Omental fat pad (tissue), 4 donors: ENCODE data around the gene GRIK3. TPM values are rescaled to one million over a fixed set of nuclear protein-coding genes. Genes with fewer than 3 reads are reported as not detected.
"Not testable (repeated sequence)": the region's sequence is repeated elsewhere in the genome, so short reads cannot be mapped to it uniquely, and the experiment has no call there.

Experiments used
- ATAC-seq: fragments of 150-250 bp; one replicate; pipeline ENCODE4 v1.9.1; 2016; ENCODE audit warnings: mild to moderate bottlenecking, moderate library complexity; ENCODE audit not compliant: low FRiP score
- DNase-seq: peaks from one replicate; pipeline ENCODE4 v3.0.0-alpha.2; 2019; ENCODE audit warnings: low spot score
- total RNA-seq, 4 donors: library from RNA; depleted of rRNA; stranded (reverse); fragments of >200 nt; gene quantifications; one replicate each; pipeline ENCODE4 v1.1.0, GENCODE V29; 2016
- TF ChIP-seq, protein P1 (sequence below), 3 donors: fragments of 450-650 bp; IDR thresholded peaks; one replicate each; pipeline ENCODE4 v1.5.1; 2016 to 2017; ENCODE audit warnings: antibody characterized with exemption in 3 of 3, mild to moderate bottlenecking in 3 of 3, moderate library complexity in 2 of 3

The GRIK3 gene
- total RNA-seq, result under 1 TPM in 2 of 4 donors, not detected in 2; 0.09 to 0.79 TPM

DNA sequence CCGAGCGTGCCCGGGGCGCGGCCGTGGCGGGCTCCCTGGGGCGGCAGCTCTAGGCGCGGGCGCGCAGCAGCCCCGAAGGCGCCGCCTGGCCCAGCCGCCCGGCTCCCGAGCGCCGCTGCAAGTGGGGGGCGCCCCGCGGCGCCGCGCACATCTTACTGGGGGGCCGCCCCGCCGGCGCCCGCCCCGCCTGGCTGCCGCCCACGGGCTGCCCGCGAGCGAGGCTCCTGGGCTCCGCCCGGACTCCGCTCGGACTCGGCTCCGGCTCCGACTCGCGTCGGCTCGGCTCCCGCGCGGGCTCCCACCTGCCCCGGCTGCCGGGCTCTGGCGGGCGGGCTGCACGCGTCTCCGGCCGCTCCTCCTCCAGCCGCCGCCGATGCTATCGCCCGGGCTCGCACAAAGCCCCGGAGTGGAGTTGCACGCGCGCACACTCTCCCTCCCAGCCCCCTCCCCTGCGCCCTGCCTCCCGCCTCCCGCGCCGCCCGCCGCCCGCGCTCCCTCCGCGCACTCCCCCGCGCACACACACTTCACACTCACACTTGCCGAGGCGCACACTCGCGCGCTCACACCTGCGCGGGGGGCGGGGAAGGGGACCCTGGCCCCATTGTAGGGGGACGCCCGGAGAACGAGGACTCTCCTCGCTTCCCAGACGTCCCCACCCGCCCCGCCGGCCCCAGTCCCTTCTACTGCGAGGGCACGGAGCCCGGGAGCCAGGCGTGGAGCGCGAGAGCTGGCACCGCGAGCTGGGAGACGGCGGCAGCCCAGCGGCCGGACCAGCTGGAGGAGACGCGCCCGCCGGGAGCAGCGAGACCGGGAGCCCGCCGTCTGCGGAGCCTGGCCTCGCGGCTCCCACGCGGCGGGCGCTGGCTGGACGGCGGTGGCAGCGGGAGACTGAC is at the start of gene GRIK3:
Gene GRIK3, minus strand, starts transcription at position 395 of the 893 bp plus-strand sequence. CDS start 407 bp downstream, outside the sequence.
- DNase-seq, result no peak
- no peak for ATAC-seq
- TF ChIP-seq, protein P1, sequence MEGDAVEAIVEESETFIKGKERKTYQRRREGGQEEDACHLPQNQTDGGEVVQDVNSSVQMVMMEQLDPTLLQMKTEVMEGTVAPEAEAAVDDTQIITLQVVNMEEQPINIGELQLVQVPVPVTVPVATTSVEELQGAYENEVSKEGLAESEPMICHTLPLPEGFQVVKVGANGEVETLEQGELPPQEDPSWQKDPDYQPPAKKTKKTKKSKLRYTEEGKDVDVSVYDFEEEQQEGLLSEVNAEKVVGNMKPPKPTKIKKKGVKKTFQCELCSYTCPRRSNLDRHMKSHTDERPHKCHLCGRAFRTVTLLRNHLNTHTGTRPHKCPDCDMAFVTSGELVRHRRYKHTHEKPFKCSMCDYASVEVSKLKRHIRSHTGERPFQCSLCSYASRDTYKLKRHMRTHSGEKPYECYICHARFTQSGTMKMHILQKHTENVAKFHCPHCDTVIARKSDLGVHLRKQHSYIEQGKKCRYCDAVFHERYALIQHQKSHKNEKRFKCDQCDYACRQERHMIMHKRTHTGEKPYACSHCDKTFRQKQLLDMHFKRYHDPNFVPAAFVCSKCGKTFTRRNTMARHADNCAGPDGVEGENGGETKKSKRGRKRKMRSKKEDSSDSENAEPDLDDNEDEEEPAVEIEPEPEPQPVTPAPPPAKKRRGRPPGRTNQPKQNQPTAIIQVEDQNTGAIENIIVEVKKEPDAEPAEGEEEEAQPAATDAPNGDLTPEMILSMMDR (IDR thresholded peaks at IDR 0.05), result no peak

DNA sequence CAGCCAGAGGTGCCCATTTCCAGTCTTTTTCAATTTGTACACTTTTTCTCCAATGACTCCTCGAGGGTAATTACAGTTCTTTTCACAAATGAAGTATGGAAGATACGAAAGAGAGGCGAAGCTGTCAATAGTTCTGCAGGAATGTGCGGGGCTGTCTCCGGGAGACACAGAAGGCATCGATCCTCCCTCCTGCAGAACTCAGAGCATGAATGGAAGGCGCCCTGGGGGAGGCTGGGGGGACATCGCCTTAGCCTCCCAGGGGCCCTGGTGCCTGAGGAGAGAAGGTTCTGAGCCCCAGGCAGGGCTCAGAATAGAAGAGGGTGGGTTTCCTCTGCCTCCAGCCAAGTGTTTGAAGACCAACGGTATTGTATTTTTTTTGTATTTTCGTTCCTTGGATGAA is 49.7 kb upstream of the GRIK3 start:
- TF ChIP-seq, protein P1 (IDR thresholded peaks at IDR 0.05), result no peak
- ATAC-seq (no peak), DNase-seq (no peak)

DNA sequence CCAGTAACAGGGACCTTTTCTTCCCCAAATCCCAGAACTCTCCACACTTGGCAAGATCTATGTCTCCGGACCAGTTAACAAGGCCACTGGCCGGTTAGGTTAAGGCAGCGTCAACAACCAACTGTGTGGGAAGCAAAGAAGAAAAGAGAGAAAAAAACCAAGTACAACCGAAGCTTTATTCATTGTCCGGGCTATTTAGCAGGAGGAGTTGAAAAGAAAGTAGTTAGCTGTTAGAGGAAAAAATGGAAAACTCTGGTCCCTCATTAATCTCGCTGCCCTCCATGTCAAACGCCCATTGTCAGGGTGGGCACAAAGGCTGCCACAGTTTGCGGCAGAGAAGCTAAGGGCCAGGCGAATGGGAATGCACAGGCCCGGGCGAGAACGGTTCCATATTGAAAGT is 49.3 kb upstream of the GRIK3 start:
- DNase-seq, result no peak
- no peak for ATAC-seq
- TF ChIP-seq, protein P1 (IDR thresholded peaks at IDR 0.05), result no peak

DNA sequence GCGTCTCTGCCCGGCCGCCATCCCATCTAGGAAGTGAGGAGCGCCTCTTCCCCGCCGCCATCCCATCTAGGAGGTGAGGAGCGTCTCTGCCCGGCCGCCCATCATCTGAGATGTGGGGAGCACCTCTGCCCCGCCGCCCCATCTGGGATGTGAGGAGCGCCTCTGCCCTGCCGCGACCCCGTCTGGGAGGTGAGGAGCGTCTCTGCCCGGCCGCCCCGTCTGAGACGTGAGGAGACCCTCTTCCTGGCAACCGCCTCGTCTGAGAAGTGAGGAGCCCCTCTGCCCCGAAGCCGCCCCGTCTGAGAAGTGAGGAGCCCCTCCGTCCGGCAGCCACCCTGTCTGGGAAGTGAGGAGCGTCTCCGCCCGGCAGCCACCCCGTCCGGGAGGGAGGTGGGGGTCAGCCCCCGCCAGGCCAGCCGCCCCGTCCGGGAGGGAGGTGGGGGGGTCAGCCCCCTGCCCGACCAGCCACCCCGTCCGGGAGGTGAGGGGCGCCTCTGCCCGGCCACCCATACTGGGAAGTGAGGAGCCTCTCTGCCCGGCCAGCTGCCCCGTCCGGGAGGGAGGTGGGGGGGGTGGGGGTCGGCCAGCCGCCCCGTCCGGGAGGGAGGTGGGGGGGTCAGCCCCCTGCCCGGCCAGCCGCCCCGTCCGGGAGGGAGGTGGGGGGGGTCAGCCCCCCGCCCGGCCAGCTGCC is 46.1 kb upstream of the GRIK3 start:
- DNase-seq, ATAC-seq: not testable (repeated sequence)

DNA sequence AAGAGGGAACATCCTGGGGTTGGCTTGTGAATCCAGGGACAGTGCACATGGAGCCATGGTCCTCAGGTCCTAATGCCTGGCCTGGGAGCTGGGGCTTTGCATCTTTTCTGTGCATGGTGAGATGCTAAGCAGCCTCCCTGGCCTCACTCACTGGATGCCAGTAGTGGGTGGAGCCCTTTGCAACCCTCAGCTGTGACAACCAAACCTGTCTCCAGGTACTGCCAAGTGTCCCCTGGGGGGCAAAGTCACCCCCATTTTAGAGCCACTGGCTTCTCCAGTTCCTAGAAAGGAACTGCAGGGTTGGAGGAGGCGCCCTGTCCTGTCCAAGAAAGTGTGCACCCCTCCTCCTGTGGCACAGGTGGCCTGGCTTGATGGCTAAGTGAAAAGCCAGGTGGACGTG is 44.6 kb upstream of the GRIK3 start:
- TF ChIP-seq, protein P1 (IDR thresholded peaks at IDR 0.05), result no peak
- DNase-seq (no peak), ATAC-seq (no peak)

DNA sequence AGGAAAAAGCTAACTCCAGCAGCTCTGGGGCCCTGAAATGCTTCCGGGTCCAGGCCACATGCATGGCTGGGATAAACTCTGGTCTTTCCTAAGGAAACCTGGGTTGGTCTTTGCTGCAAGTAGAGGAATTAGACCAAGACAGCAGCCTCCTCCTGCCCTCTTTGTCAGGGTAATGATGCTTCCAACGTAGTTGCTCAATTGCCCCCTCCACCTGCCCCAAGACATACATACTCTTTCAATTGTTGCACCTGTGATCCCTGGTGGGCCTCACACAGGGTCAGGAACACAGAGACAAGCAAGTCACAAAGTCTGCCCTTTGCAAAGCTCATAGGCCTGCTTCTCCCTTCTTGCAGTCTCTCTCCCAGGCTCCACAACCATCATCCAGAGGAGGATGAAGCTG is 41.9 kb upstream of the GRIK3 start:
- ATAC-seq (no peak), DNase-seq (no peak)
- TF ChIP-seq, protein P1 (IDR thresholded peaks at IDR 0.05), result no peak

DNA sequence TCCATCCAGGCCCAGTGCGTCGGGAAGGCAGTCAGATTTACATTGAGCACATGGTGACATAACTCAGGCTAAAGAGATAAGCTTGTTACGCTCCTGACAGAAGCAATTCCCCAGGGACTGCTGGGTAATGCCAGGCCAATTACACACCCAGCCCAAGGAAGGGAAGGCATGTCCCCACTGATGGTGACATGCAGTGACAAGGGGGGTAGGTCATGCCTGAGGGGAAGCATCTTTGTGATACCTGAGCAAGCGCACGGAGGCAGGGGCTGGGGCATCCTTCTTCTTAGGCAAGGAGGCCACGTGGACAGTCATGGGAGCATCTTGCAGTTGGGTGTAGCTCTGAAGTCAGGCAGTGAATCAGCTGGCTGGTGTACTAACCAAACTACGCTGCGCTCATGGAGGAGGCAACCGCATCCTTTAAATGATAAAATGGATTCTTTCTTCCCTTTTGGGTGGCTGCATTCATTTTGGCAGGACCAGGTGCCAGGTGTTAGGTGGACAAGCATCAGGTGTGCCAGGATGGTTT is 39.6 kb upstream of the GRIK3 start:
- no peak for ATAC-seq

More for the DNA sequence above, 39.6 kb upstream of the GRIK3 start:
- no peak for DNase-seq
- TF ChIP-seq, protein P1 (IDR thresholded peaks at IDR 0.05), result no peak
